ENCODE measurements around the gene ZBTB5. TPM values are rescaled to one million over a fixed set of nuclear protein-coding genes. Genes with fewer than 3 reads are reported as not detected.
A peak's percentile ranks its signal among the peaks of the same experiment; 100 is the strongest.

The ZBTB5 gene
- total and polyA plus RNA-seq, 2 of the 8 experiments (the other 6 are each of a cell fraction or from before 2014, with no cell fraction given) = 13.3 to 14.5 TPM

GRCh38 chr9:37465249-37466036 lies at the start of gene ZBTB5 (continued):
- peak; percentile 73; the same call in 1 of the 2 replicates for TF ChIP-seq GABPA (IDR thresholded peaks at IDR 0.05; ENCODE audit: borderline replicate concordance, insufficient read depth, low read length)
- peak; percentile 79 for TF ChIP-seq POLR2AphosphoS5 (IDR thresholded peaks at IDR 0.05; ENCODE audit: low read depth, low read length)
- peak; percentile 71 for TF ChIP-seq TAF7 (optimal IDR thresholded peaks at IDR 0.05; ENCODE audit: borderline replicate concordance, low read depth, low read length)
- TF ChIP-seq SP1 (IDR thresholded peaks at IDR 0.05; ENCODE audit: low read depth, low read length) = peak; percentile 96
- TF ChIP-seq, protein P1, sequence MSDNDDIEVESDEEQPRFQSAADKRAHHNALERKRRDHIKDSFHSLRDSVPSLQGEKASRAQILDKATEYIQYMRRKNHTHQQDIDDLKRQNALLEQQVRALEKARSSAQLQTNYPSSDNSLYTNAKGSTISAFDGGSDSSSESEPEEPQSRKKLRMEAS (IDR thresholded peaks at IDR 0.05) = peak; percentile 64; the same call in 1 of the 2 replicates
- no peak for TF ChIP-seq CHD7 (IDR thresholded peaks at IDR 0.05; ENCODE audit: insufficient replicate concordance, low read length)
- TF ChIP-seq YY1 (IDR thresholded peaks at IDR 0.05; ENCODE audit: low read depth, low read length) = peak; percentile 30; the same call in 1 of the 2 replicates
- 0 out of 2 replicates have a peak, but pooled peaks have one; percentile 4 for TF ChIP-seq KDM5A (IDR thresholded peaks at IDR 0.05; ENCODE audit: low read length)
- no peak for TF ChIP-seq BCL11A (IDR thresholded peaks at IDR 0.05; ENCODE audit: low read depth in 2 of 2, low read length in 2 of 2)

Data from H1 (cell line).